NCI-H2107 treated with DMSO at 0.1 percent for 48 hours (cell line): Measurements from ENCODE around the gene MUTYH.

Experiments used
- DNase-seq: peaks from one replicate; lab custom pipeline; 2025; ENCODE audit not compliant: unreplicated experiment; lab: John Stamatoyannopoulos, UW

The MUTYH gene

DNA sequence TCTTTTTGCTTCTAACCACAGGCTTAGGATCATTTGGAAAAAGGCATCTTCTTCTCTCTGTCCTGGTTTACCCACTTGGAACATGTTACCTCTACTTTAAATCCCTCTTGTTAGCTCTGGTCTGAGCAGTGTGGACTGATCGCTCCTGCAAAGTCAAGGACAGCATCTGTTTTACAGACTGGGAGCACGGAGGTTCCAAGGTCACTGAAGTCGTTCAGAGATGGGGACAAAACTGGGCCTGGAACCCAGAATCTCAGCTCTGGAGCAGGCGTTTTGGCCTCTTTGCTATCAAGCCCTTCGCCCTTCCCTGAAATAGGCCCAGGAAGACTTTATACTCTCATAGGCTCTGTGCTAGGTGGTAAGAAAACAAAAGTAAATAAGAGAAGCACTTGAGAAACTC is 11.3 kb upstream of the MUTYH start:
- DNase-seq: no peak

- DNase-seq: no peak
These were observed 8.9 kb upstream of the MUTYH start for GRCh38 chr1:45348966-45349677.

DNA sequence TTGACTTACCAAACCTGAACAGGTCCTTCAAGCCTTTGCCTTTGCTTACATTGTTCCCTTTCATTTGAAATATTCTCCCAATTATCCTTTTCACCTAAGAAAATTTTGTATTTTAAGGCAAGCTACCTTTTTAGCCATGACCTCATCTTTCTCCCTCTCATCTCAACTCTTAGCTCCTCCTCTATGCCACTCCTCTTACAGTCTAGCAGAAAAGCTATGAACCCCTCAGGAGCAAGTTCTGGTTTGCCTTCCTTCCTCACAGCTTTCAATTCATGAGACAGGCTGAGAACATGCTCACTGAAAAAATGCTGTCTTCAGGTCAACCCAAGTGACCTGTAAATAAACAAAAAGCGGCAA is 8.3 kb upstream of the MUTYH start:
- no peak for DNase-seq

DNA sequence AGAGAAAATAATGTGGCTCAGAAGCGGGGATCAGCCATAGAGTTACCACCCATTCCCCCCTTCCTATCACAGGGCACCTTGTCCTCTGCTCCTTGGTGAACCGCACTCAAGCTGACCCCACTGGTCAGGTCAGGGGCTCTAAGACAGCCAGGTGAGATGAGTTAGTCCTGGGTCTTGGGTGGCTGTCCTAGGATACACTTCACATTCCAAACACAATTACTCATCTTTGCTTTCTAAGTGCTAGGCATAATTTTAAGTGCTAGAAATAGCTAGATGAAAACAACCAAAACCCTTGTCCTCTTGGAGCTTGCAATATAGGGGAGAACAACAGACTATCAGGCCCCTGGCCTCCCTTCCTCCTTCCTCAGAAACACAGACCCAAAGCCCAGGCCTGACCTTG is 7.8 kb upstream of the MUTYH start:
- no peak for DNase-seq

DNA sequence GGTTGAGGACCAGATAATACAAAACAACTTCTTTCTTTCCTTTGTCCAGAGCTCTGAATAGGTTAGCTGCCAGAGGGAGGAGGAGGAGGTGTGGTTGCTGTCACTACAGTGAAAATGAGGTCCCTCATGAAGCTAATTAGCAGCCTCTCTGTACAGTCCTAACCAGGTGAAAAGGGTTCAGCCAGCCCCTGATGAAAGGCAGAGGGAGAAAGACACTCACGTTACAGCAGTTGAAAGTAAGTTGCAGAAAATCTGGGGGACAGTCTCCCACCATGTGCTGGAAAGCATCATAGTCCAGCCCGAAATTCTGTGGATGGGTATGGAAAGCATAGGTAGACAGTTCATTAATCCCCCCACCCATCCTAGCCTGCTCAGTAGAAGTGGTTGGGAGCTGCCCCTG is 6.2 kb upstream of the MUTYH start:
- no peak for DNase-seq

GRCh38 chr1:45345014-45345413 is 4.8 kb upstream of the MUTYH start:
- DNase-seq: no peak

DNA sequence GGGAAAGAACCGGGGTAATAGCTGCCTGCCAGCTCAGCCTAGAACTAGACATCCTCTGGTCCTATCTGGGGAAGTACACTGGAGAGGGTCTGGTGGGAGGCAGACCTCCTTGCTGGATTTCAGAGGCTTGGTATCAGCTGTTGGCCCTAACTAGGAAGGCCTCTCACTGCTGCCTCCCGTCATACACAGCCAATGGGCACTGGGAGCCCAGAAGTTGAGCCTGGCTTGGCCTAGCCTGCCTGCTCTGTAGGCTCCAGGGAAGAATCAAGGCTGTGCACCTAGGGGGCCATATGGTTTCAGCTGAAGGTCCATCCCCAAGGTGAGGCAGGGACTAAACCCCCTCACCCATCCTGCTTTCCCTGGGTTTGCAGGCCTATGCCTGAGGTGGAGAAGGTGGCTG is 4.3 kb upstream of the MUTYH start:
- DNase-seq: no peak

GRCh38 chr1:45340816-45341466 is 701 bp upstream of the MUTYH start:
- peak; percentile 13 for DNase-seq

DNA sequence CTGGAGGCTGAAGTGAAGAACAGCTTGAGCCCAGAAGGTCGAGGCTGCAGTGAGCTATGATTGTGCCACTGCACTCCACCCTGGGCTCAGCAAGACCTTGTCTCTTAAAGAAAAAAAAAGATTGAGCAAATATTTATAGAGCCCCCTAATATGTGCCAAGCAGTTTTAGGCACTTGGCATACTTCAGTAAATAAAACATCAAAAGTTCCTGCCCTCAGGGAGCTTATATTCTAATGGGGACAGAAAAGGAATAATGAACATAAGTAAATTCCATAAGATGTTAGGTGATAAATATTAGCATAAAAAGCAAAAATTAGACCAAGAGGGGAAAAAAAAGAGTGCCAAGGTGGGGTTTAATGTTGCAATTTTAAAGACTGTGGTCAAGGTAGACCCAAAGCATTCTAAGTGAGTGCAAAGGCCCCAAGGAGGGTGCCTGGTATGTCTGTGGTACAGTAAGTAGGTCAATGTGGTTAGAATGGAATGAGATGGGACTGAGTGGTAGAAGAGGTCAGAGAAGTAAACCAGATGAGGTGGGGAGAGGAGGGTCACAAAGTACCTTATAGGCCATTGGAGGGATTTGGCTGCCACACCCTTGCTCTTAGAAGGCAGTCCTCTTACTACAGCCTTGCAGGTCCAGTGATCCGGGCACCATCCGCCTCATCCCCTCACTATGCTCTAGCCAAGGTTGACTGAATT is 2.5 kb downstream of the MUTYH start:
- DNase-seq: no peak

DNA sequence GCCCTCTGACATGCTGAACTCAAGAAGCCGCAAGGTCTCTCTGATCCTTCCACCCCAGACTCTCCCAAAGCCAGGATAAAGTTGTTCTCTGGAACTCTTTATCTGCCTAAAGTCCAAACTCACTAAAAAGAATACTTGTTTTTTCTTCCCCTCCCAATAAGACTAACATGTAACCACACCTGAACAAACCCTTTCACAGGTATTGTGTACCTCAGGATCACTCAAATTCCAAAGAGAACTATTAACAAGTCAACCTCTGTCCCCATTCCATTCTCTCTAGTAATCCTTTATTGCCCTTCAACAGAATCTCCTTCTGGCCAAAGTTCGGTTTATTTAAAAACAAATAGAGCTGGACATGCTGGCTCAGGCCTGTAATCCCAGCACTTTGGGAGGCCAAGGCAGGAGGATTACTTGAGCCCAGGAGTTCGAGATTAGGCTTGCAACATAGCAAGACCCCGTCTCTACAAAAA is 4.3 kb downstream of the MUTYH start:
- DNase-seq: no peak

DNA sequence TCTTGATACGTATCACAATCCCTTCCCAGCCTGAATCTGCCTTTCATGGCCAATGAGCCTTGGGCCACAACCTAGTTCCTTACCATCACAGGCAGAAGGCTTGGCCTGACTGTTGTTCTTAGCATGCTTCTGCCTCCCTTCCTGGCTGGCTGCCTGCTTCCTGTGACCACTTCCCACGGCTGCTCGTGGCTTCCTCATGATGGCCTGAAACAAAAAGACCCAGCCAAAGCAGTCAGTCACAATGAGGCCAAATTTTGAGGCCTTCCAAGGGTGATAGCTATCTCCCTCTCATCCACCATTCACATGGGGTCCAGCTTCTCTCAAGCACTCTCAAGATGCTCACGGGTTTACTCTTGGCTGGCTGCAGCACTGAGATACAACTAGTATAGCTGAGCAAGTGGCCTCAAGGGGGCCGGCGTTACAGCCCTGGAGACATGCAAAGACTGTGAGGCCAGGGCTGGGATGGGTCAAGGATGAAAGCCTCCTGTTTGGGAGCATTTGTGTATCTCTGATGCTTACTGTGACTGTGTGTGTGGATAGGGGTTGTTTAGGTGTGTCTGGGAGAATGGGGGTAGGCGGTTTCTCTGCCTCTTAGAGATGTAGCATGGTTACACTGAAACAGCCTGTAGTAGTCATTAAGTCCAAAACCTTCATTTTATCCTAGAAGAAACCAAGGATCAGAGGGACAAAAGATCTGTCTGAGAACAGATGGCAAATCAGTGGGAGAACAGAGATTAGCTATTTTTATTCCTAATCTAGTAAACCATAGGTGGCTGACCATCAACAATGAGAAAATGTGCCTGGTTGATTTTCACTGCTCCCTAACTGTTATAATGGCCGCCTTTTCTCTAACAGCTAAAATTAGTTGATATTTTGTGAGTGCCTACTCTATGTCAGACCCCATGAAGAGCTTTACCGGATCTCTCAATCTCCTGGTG is 5.7 kb downstream of the MUTYH start:
- DNase-seq: no peak

GRCh38 chr1:45332346-45332720 is 7.9 kb downstream of the MUTYH start:
- no peak for DNase-seq

GRCh38 chr1:45331436-45332345 is 8.5 kb downstream of the MUTYH start:
- no peak for DNase-seq

DNA sequence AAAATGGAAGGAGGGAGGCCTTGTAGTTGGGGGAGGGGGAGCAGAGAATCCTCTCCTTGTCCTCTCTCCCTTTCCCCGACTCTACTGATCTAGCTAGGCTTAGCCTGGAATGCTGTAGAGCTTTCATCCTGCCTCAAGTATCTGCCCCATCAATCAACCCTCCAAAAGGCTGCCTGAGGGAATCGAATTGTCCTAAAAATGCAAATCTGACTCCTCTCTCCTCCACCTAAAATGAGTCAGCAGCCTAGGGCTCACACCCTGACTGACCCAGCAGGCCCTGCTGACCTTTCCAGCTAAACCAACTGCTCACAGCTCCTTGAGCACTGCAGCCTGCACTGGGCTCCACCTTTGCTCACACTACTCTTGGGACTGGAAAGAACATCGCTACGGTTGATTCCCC is 10.8 kb downstream of the MUTYH start:
- no peak for DNase-seq

DNA sequence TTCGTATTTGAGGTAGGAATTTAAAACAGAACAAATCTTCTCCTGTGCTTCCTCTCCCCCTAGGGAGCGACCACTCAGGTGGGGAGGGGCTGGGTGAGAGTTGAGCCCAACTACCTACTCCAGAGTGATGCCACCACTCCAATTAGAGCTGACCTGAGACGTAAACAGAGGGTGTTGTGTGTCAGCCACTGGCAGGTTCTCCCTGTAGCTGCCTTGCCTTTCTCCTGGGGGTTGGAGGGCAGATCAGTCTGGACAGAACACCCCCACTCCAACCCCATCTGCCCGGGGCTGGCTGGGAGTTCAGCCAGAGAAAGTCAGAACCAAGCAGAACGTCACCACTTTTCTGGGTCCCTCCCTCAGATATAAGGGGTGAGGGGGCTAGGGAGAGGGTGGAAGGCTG is 11.6 kb downstream of the MUTYH start:
- no peak for DNase-seq

DNA sequence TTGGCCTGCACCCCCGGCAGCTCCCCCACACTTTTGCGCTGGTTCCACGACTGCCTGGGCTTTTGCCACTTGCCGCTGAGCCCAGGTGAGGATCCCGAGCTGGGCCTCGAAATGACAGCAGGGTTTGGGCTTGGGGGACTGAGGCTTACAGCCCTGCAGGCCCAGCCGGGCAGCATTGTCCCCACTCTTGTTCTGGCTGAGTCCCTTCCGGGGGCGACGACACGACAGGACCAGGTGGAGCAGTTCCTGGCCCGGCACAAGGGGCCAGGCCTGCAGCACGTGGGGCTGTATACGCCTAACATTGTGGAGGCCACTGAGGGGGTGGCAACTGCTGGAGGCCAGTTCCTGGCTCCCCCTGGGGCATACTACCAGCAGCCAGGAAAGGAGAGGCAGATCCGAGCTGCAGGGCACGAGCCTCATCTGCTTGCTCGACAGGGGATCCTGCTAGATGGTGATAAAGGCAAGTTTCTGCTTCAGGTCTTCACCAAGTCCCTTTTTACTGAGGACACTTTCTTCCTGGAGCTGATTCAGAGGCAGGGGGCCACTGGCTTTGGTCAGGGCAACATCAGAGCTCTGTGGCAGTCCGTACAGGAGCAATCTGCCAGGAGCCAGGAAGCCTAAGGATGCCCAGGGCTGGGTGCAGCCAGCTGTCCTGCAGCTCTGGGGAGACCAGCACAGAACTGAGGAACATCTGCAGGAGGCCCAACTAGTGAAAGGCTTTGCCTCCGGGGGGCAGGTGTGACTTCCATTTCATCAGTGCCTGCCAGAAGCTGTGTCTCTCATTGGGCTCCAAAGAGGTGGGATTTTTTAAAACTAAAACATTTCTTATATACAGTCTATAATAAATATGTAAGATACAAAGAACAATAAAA is 12.4 kb downstream of the MUTYH start:
- DNase-seq: no peak

GRCh38 chr1:45326627-45327623 is 13.3 kb downstream of the MUTYH start, which contains the start of gene HPDL:
Gene HPDL, plus strand, starts transcription at chr1:45326895. Its CDS starts 254 bp downstream, at chr1:45327149.
- DNase-seq: no peak
